K562 (cell line): Measurements from ENCODE around the gene ERVFRD-1.

Experiments used
- C11orf30 ChIP-seq: fragments of 450-650 bp; IDR thresholded peaks from 2 replicates; pipeline ENCODE4 v1.6.1; 2016; ENCODE audit warnings: low read depth, mild to moderate bottlenecking
- EP300 ChIP-seq: IDR thresholded peaks from 2 replicates; pipeline ENCODE4 v1.6.1; 2012; ENCODE audit warnings: low read length, improper control_type of control experiment
- NFE2L1 ChIP-seq: fragments of 450-650 bp; IDR thresholded peaks from 2 replicates; pipeline ENCODE4 v1.6.1; 2016; ENCODE audit warnings: missing genetic modification characterization, low read depth, mild to moderate bottlenecking, missing compliant biosample characterization, moderate library complexity, borderline replicate concordance
- POLR2A ChIP-seq: fragments of 450-650 bp; conservative IDR thresholded peaks from 2 replicates; pipeline ENCODE4 v1.6.1; 2016
- PRDM10 ChIP-seq: fragments of 450-650 bp; IDR thresholded peaks from 2 replicates; pipeline ENCODE4 v1.6.1; 2018; ENCODE audit not compliant: partially characterized antibody
- ZNF551 ChIP-seq: fragments of 250-450 bp; sonication (Bioruptor Pico); IDR thresholded peaks from 2 replicates; pipeline ENCODE4 v1.5.0; 2021; ENCODE audit warnings: mild to moderate bottlenecking, moderate library complexity
- TF ChIP-seq, protein P1 (sequence below), 2 experiments: IDR thresholded peaks; 2 replicates each; pipeline ENCODE4 v1.6.1; 2011; ENCODE audit warnings: borderline replicate concordance in 1 of 2, control low read depth in 1 of 2, low read depth in 1 of 2, low read length in 1 of 2, mild to moderate bottlenecking in 1 of 2, mixed read lengths in 1 of 2, moderate library complexity in 1 of 2; ENCODE audit not compliant: insufficient read depth in 1 of 2, insufficient read length in 1 of 2, poor library complexity in 1 of 2, severe bottlenecking in 1 of 2; ENCODE audit errors: extremely low read depth in 1 of 2

GRCh38 chr6:11065436-11066202 is 45.9 kb downstream of the ERVFRD-1 start:
- TF ChIP-seq NFE2L1 (tag) (no peak), POLR2A (no peak), EP300 (no peak), C11orf30 (no peak), PRDM10 (no peak), ZNF551 (CRISPR knock-in tag) (no peak)
- TF ChIP-seq, protein P1, sequence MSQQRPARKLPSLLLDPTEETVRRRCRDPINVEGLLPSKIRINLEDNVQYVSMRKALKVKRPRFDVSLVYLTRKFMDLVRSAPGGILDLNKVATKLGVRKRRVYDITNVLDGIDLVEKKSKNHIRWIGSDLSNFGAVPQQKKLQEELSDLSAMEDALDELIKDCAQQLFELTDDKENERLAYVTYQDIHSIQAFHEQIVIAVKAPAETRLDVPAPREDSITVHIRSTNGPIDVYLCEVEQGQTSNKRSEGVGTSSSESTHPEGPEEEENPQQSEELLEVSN (IDR thresholded peaks at IDR 0.05; ENCODE audit: borderline replicate concordance in 1 of 2, extremely low read depth in 1 of 2, insufficient read depth in 1 of 2, insufficient read length in 1 of 2, low read depth in 1 of 2, low read length in 1 of 2, poor library complexity in 1 of 2, severe bottlenecking in 1 of 2): no peak
